Activated CD8-positive, alpha-beta memory T cell treated with anti-CD3 and anti-CD28 coated beads, Interleukin-2, amount 50 U/mL, for 24 hours (primary cell): ENCODE measurements around the gene TEAD1.

Experiments
- DNase-seq: peaks from one replicate; pipeline ENCODE4 v3.0.0-alpha.2; 2020; ENCODE audit errors: extremely low read depth

TEAD1 gene

DNA sequence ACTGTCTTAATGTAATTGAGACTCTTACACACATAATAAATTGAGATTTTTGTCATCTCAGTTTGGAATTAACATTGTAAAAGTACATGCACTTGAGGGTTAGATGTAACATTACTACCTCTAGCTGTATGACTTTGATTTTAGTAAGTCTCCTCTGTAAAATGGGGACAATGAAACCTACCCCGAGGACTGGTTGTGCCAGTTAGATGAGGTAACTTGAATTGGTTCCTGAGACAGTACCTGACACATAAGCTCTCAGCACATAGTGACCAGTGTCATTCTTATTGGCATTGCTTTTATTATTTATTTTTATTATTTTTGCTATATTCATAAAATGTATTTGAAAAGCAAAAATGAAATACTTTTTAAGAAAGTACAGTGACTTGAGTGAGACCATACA is 114.8 kb downstream of the TEAD1 start:
- no peak for DNase-seq

DNA sequence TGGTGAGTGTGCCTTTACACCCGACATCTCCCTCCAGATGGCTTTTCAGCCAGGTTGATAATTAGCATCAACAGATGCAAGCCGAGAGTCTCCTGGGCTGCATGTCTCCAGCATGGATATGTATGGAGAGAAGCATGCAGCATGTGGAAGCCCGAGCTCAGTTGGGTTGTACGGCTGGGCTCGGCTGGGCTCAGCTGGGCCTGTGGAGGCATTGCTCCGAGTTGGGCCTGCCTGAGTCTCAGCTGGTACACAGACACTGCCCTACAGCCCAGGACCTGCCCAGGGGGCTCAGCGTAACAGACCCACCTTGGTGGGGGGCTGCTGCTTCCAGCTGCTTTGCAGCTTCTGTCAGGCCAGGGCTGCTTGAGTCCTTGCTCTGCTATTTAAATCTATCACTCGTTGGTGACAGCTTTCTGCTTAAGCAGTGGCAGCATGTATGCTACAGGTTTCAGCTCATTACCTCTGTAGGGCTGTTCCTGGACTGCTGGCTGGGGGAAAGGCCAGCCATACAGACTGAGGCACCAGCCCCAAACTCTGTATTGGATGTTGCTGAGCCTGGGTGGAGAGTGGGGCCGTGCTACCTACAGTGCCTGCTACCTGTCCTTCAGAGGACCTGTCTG is 115.5 kb downstream of the TEAD1 start:
- no peak for DNase-seq

DNA sequence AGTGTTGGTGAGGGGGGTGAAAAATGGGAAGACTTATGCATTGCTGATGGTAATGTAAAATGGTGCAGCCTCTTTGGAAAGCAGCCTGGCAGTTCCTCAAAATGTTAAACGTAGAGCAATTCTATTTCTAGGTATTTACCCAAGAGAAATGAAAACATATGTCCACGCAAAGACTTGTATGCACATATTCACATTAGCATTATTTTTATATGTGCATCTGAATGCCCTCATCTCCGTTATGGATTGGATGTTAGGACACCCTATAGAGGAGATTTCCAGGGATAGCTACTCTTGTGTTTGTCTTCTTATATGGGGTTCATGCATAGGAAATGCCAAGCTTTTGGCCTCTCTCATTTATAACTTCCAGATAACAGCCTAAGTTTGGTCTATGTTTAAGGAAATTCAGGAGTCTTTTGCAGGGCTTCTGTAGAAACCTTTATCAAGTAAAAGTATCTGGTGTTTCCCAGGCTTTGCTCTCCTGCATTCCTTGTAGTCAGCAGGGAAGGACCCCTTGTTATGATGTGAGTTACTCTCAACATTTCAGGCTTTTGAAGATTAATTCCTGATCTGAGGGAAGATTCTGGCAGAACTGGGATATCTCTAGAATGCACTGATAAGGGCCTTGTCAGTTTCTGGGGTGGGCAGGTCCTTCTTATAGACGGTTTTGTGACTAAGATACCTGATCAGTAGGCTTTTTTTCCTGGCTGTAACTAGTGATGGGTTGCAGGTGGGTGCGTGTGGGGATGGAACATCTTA is 116.8 kb downstream of the TEAD1 start:
- no peak for DNase-seq

GRCh38 chr11:12792018-12792417 is 117.8 kb downstream of the TEAD1 start:
- no peak for DNase-seq

- DNase-seq: no peak
Measured at GRCh38 chr11:12792590-12792989, 118.4 kb downstream of the TEAD1 start.

- DNase-seq: no peak
Measured at GRCh38 chr11:12793065-12793464, 118.8 kb downstream of the TEAD1 start.

DNA sequence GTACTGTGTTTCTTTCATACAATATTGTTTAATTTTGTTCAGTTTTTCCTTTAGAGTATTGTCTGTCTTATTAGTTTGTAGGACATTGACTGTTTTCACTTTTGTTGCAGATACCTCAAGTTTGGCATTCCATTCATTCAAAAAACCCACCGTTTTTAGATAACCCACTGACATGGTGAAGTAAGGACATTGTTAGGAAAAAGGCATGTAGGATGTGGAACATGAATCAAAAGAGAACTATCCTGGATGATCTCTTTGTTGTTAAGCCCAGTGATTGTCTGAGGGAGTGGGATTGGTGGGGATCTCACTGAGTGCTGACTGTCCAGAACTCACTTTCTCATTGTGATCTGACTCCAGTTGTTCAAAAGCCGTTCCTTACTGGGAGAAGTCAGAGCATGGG is 119.3 kb downstream of the TEAD1 start:
- DNase-seq: no peak

DNA sequence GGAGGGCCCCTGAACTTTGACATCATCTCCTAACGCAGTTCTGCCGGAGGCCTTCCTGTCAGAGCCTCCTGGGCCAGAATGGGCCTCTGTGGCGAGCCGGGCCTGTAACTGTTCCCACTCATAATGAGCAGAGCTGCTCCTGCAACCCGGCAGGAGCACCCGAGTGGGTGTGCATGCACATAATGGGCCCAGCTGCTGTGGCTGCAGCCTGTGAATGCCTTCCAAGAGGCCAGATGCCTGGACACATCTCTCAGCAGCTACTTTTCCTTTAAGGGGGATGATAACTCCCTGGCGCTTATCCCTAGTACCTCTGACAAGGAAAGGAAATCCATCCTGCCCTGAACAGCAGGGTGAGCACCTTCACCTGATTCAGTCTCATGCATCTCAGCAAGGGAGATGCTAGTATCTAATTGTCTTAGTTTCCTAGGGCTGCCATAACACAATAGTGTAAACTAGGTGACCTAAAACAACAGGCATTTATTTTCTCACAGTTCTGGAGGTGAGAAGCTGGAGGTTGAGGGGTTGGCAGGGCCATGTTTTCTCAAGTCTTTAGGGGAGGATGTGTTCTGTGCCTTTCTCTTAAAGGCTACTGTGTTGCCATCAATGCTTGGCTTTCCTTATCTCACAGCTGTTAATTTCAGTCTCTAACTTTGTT is 120.5 kb downstream of the TEAD1 start:
- DNase-seq: no peak

GRCh38 chr11:12797996-12798395 is 123.8 kb downstream of the TEAD1 start:
- no peak for DNase-seq

GRCh38 chr11:12798609-12799011 is 124.4 kb downstream of the TEAD1 start:
- no peak for DNase-seq

GRCh38 chr11:12799334-12799835 is 125.2 kb downstream of the TEAD1 start:
- no peak for DNase-seq

- DNase-seq: no peak
Measured at GRCh38 chr11:12800032-12800671, 125.9 kb downstream of the TEAD1 start.

DNA sequence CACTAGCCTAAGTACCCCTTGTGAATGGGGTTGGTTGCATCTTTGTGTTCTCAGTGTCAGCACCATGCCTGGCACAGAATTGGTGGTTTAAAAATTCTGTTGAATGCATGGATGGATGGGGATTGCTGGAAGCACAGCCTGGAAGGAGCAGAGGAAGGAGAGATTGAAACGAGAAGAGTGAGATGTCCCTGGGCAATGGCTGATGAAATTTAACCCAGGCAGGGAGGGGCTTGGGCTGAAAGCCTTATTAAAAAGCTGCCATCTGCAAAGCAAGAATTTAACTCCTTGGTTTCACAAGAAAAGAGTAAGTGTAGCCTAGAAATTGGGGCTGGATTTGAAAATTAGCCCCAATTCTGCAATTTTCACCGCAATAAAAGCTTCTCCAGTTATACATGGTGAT is 126.7 kb downstream of the TEAD1 start:
- no peak for DNase-seq

- DNase-seq: no peak
Measured at GRCh38 chr11:12801976-12802375, 127.8 kb downstream of the TEAD1 start.

GRCh38 chr11:12802418-12803085 is 128.3 kb downstream of the TEAD1 start:
- no peak for DNase-seq

DNA sequence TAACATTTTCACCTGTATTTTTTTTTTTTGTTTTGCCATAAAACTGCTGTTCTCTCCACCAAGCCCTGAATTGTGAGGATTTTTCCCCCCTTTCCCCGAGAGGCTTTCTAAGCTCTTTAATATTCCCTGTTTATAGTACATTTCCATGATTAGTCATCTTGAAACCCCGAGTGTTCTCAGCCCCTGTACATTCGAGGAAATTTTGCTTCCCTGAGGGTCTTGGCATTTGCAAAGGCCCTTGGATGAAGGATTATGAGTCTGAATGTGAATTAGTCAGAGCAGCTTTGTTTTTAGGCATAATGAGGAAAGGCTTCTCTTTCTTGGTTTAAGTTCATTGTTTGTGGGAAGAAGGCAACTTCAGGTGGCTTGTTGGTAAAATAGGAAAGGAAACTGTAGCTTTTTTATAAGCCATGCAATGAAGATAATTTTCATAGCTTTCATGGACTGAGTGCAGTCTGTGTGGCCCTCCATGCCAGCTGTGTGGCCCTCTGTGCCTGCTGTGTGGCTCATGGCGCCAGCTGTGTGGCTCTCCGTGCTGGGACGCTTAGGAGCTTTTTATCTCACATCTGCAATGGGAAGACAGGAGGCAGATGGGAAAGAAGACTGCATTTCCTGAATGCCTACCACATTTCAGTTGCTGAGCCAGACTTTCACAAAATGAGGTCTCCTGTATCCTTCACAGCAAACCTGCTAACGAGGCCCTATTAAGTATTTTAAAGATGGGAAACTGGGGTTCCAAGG is 129.0 kb downstream of the TEAD1 start:
- DNase-seq: no peak

GRCh38 chr11:12806113-12806512 is 131.9 kb downstream of the TEAD1 start:
- DNase-seq: no peak

GRCh38 chr11:12807621-12808020 is 133.4 kb downstream of the TEAD1 start:
- DNase-seq: no peak

GRCh38 chr11:12808519-12808918 is 134.3 kb downstream of the TEAD1 start:
- DNase-seq: no peak

DNA sequence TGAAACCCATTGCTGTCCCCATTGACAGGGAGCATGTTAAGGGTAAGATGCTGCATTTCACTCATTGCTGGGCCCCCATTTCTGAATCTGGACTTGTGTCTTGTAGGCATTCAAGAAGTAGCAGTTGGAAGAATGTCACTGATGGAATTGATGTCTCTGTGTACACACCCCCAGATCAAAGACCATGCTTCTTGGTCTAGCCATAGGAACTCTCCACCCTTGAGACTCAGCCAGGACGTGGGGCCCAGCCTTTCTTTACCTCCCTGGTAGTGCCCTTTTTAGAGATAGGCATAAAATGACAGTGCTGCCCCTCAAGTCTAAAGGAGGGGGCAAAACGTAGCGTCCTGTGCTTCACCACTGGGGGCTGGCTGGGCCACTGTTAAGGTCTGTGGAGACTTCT is 135.1 kb downstream of the TEAD1 start:
- DNase-seq: no peak
